Effector CD4-positive, alpha-beta T cell (primary cell): ENCODE results near the gene PSMC3.

Experiments used
- DNase-seq: peaks from one replicate; pipeline ENCODE4 v3.0.0-alpha.2; 2020

PSMC3 gene

GRCh38 chr11:47413351-47413750 is 12.9 kb downstream of the PSMC3 start:
- DNase-seq, result no peak

DNA sequence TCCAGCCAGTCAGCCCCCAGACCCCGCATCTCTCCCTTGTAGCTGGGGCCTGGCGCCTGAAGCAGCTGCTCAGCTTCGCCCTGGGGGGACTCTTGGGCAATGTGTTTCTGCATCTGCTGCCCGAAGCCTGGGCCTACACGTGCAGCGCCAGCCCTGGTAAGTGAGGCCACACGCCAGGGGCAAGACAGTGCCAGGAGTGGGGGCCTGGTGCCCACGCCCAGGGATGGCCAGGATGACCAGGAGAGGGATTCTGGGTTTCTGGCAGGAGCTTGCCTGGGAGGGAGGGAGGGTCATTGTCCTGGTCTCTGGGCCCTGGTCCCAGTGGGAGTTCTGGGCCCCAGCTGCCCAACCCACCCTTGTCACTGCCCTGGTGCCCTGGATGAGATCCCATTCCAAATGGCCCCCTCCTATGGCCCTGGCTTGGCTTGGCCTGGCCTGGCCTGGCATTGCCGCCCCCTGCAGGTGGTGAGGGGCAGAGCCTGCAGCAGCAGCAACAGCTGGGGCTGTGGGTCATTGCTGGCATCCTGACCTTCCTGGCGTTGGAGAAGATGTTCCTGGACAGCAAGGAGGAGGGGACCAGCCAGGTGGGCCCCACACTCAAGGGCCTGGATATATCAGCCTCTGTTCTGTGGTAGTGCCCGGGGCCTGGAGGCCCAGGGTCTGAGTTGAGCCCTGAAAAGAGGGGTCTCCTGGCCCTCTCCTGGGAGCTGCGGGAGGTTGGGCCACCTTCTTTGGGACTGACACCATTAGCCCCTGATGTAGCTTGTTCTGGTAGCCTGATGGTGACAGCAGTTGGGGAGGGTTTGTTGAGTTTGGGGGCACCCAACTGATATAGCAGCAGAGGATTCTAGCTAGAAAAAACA is 14.1 kb downstream of the PSMC3 start:
- peak; percentile 48 for DNase-seq

DNA sequence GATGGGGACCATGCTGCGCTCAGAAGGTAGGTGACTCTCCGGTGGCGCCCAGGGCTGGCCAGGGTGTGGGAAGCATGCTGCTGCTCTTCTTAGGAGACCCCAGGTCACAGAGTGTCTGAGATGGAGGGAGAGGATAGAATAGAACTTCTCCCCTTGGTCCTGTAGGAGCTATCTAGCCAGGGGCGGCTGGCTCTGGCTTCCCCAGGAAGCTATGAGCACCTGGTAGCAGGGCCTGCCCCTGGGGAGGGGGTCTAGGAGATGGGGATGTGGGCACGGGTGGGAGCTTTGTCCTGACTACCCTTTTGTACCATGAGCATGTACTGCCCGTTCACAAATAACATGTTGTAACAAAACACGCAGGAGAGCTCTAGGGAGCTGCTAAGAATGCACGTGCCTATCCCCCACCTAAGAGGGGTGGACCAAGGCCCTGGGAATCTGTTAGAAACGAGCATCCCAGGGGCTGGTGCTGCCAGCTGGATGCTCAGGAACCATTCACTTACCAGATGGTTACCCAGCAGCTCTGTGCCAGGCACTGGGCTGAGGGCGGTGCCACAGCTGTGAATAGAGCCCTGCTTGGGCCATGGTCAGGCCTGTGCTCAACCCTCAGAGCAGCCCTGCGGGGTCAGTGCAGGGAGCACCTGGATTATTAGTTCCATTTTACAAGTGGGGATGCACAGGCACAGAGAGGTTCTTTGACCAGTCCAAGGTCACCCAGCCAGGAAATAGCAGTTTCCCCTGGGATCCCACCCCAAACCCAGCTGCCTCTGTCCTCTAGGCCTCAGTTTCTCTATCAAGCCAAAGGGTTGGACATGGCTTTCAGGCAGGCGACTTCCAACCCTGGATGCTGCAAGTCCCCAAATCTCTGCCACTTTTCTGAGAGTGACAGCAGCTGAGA is 15.6 kb downstream of the PSMC3 start:
- DNase-seq, result no peak

- no peak for DNase-seq
Observed at GRCh38 chr11:47409440-47410369, 16.5 kb downstream of the PSMC3 start.

- DNase-seq, result no peak
Observed at GRCh38 chr11:47408598-47409439, 17.4 kb downstream of the PSMC3 start.

- peak; percentile 85 for DNase-seq
Observed at GRCh38 chr11:47407746-47408590, 18.3 kb downstream of the PSMC3 start, which contains the start of gene SLC39A13. Gene SLC39A13, plus strand, starts transcription at chr11:47408590. Its CDS starts 1,505 bp downstream, at chr11:47410095.

DNA sequence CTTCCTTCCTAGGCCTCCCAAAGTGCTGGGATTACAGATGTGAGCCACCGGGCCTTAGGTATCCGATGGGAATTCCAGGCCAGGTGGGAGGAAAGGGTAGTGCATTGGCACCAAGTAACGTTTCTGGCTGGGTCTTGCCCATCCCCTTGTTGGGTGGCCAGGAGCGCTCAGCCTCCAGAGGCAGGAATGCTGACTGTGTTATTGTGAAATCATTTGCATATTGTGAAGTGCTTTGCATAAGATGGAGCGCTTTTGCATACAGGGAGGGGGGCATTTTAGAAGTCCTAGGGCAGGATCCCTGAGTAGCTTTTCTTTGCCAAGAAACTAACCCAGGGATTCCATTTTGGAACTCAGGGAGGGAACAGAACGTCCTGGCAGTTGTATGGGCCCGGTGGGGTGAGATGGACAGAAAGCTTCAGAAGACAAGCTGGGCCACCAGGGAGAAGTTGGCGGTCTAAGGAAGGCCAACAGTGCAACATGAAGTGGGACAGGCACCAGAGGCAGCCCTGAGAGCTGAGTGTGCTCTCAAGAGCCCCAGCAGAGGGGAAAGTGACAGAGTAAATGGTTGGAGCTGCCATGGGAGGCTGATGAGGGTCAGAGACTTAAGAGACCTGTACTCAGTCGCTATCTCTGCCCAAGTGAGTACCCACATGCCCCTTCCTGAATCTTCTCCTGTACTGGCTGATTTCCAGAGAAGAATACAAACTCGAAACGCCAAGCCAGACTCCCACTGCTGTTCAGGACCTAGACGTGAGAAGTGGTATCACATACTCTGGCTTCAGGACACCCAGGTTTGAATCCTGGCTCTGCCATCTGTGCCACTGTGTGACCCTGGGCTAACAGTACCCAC is 19.1 kb downstream of the PSMC3 start:
- no peak for DNase-seq

DNA sequence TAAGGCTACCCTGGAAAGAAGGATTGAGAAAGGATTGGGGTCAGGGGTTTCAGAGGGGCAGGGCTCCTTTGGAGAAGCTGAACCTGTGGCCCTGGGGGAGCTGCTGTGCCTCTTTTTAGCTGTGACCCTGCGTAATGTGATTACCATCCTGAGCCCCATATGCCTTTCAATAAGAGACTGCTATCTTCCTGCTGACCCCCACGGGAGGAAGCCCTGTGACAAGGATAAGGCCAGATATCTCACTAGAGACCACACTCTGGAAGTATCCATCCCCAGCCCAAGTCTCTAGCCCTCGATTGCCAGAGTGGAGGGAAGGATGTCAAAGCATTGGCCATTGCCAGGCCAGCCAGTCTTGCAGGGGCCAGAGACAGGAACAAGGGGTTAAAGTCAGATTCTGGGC is 22.7 kb downstream of the PSMC3 start:
- DNase-seq, result no peak

DNA sequence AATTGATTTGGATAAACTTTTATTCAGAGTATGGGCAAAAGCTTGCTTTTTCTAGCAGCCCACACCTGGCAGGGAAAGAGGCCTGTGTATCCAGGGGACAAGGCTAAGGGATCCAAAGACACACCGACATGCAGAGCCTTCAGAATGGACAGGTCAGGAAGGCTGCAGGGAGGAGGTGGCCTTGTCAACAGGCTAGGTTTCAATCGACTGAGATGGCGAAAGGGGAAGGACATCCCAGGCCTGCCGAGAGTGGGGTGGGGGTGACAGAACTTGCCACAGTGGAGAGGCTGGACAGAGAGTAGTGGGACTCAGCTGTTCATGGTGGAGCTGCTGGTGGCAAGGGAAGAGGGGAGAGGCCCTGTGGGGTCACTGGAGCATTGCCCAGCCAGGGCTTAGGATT is 23.1 kb downstream of the PSMC3 start:
- DNase-seq, result no peak

GRCh38 chr11:47400768-47401279 is 25.4 kb downstream of the PSMC3 start:
- no peak for DNase-seq

- peak; percentile 26 for DNase-seq
Observed at GRCh38 chr11:47399860-47400767, 26.1 kb downstream of the PSMC3 start.

GRCh38 chr11:47398551-47398950 is 27.7 kb downstream of the PSMC3 start:
- DNase-seq, result no peak

DNA sequence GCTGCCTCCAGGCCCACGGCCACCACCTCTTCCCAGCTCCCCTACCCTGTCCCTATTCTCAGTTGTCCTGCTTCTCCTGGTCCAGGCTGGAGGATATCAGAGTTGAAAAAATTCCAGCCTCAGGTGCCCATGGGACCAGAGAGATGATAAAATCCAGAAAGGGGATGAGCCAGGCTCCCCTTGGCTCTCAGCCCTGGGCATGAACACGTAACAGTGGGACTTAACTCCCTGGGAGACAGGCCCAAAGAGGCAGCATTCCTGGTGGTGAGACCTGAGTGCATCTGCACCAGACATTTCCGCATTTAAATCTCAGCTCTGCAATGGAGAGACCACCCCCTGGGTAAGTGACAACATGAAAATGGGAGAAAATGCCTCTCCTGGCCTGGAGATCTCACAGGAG is 28.2 kb downstream of the PSMC3 start:
- no peak for DNase-seq

GRCh38 chr11:47396049-47396320 is 30.3 kb downstream of the PSMC3 start:
- no peak for DNase-seq

DNA sequence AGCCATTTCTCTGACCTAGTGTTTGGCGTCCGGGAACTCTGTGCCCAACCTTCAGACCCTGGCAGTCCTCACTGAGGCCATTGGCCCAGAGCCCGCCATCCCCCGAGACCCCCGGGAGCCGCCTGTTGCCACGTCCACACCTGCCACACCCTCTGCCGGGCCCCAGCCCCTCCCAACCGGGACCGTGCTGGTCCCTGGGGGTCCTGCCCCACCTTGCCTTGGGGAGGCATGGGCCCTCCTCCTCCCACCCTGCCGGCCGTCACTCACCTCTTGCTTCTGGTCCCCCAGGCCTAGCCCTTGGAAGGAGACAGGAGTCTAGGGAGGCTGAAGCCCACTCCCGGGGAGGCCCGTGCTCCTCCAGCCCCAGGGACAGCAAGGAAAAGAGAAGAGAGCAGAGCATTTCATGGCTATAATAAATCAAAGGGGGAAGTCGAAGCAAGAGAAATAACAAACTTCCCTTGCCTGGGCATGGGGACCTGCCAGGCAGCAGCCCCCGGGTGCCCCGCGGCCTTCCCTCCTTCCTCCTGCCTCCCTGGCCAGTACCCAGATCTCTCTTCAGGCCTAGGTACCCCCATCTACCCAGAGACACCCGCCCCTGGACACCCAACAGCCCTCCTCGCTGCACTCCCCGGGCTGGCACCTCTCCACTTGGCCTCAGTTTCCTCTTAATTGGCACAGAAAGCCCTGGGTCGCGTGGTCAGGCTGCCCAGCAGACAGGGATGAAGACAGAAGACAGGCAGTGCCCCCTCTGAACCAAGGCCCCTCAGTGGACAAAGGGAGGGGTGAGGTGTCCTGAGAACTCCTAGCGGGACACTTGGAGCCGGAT is 30.8 kb downstream of the PSMC3 start:
- no peak for DNase-seq

GRCh38 chr11:47394322-47395222 is 31.7 kb downstream of the PSMC3 start:
- peak; percentile 26 for DNase-seq

DNA sequence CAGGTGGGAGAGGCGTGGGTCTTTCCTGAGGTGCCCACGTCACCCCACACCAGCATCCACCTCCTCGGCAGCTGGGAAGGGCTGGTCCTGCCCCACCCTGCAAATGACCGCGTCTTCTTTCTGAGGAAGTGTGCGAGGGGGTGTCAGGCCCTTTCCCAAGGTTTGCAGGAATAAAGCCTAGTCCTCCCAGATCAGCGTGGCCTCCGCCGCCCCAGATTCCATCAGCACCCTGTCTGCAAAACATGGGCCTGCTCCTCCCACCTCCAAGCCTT is 32.3 kb downstream of the PSMC3 start:
- DNase-seq, result no peak
